Esophagus muscularis mucosa (tissue), 4 donors: ENCODE data around the gene IQCH. TPM values are rescaled to one million over a fixed set of nuclear protein-coding genes. Genes with fewer than 3 reads are reported as not detected.

Experiments
- DNase-seq: peaks from one replicate; pipeline ENCODE4 v3.0.0-alpha.2; 2017; ENCODE audit errors: extremely low spot score
- H3K27ac ChIP-seq, 4 donors: fragments of 200-600 bp; sonication (generic); replicated peaks in 1 of 4; 1 replicate in 3 of 4; 2 replicates in 1 of 4; pipeline ENCODE4 v1.5.1; 2016 to 2019; ENCODE audit warnings: mild to moderate bottlenecking in 1 of 4
- H3K27me3 ChIP-seq, 4 donors: fragments of 200-600 bp; sonication (generic); one replicate each; pipeline versions ENCODE4 v1.5.1 to v1.6.0; 2016 to 2019
- H3K36me3 ChIP-seq, 4 donors: fragments of 200-600 bp; sonication (generic); one replicate each; pipeline ENCODE4 v1.5.1; 2016 to 2019
- H3K4me1 ChIP-seq, 4 donors: fragments of 200-600 bp; sonication (generic); one replicate each; pipeline ENCODE4 v1.5.1; 2016 to 2019
- H3K4me3 ChIP-seq, 4 donors: fragments of 200-600 bp; sonication (generic); 1 replicate in 2 of 4; 2 replicates in 2 of 4; pipeline ENCODE4 v1.5.1; 2016 to 2019; ENCODE audit warnings: mild to moderate bottlenecking in 4 of 4, moderate library complexity in 1 of 4
- H3K9me3 ChIP-seq, 4 donors: fragments of 200-600 bp; sonication (generic); 1 replicate in 3 of 4; 2 replicates in 1 of 4; pipeline ENCODE4 v1.5.1; 2016 to 2019
- EP300 ChIP-seq: sonication (generic); formaldehyde crosslinking; IDR thresholded peaks from one replicate; pipeline ENCODE4 v1.6.1; 2017; ENCODE audit warnings: antibody characterized with exemption
- POLR2A ChIP-seq: fragments of 450-650 bp; IDR thresholded peaks from one replicate; pipeline ENCODE4 v1.6.1; 2017; ENCODE audit warnings: antibody characterized with exemption, moderate library complexity, mild to moderate bottlenecking, low read depth
- POLR2AphosphoS5 ChIP-seq, 2 donors: sonication (generic); formaldehyde crosslinking; IDR thresholded peaks; one replicate each; pipeline ENCODE4 v1.6.1; 2017; ENCODE audit warnings: antibody characterized with exemption in 2 of 2
- WGBS: methylation state at CpG from one replicate; pipeline ENCODE4 v1.1.5; 2018; 5-methylcytosine and 5-hydroxymethylcytosine counted together
- intact Hi-C: fragments of 100-400 bp; cut with DNase I; formaldehyde crosslinking; loops from one replicate; pipeline ENCODE4 v1.15.1; 2023
- total RNA-seq, 4 donors: library from RNA; depleted of rRNA; stranded (reverse); fragments of >200 nt; gene quantifications; one replicate each; pipeline versions ENCODE4 v1.1.0 to v1.2.1, GENCODE V29; 2016
- TF ChIP-seq, protein P1 (sequence below), 3 experiments: fragments of 200-600 bp in 2 of 3; fragments of 450-650 bp in 1 of 3; sonication (generic) in 2 of 3; IDR thresholded peaks; one replicate each; pipeline ENCODE4 v1.5.1; 2017 to 2019; ENCODE audit warnings: antibody characterized with exemption in 3 of 3, mild to moderate bottlenecking in 2 of 3, moderate library complexity in 1 of 3

The IQCH gene
- total RNA-seq, 4 donors from 2014 or later = 0.58 to 2.4 (median 1.2) TPM

GRCh38 chr15:67304778-67305177 lies 50.2 kb downstream of the IQCH start:
- Histone ChIP-seq H3K9me3 (no peaks in the 10 kb centered on the region), H3K27ac (no peak overlapping the region), H3K36me3 (no peaks in the 10 kb centered on the region), H3K27me3 (no peaks in the 10 kb centered on the region), H3K4me1 (peaks cover 0 to 14% (median 12%) of the 10 kb centered on the region in 4 donors), H3K4me3 (no peak overlapping the region)
- DNase-seq = no peak
- intact Hi-C loops = loop anchor here (2.0 to 10.0 kb wide), 2 partner anchors 220 to 358 kb away; no protein-coding TSS in a partner anchor
- no peak for TF ChIP-seq POLR2AphosphoS5 (IDR thresholded peaks at IDR 0.05)
- TF ChIP-seq EP300 = no peak
- TF ChIP-seq, protein P1, sequence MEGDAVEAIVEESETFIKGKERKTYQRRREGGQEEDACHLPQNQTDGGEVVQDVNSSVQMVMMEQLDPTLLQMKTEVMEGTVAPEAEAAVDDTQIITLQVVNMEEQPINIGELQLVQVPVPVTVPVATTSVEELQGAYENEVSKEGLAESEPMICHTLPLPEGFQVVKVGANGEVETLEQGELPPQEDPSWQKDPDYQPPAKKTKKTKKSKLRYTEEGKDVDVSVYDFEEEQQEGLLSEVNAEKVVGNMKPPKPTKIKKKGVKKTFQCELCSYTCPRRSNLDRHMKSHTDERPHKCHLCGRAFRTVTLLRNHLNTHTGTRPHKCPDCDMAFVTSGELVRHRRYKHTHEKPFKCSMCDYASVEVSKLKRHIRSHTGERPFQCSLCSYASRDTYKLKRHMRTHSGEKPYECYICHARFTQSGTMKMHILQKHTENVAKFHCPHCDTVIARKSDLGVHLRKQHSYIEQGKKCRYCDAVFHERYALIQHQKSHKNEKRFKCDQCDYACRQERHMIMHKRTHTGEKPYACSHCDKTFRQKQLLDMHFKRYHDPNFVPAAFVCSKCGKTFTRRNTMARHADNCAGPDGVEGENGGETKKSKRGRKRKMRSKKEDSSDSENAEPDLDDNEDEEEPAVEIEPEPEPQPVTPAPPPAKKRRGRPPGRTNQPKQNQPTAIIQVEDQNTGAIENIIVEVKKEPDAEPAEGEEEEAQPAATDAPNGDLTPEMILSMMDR (IDR thresholded peaks at IDR 0.05) = no peak
- TF ChIP-seq POLR2A = no peak

GRCh38 chr15:67305506-67305905 lies 50.9 kb downstream of the IQCH start:
- peaks cover 0 to 14% (median 12%) of the 10 kb centered on the region in 4 donors for H3K4me1 ChIP-seq
- H3K4me3 ChIP-seq = no peak overlapping the region
- H3K36me3 ChIP-seq = no peaks in the 10 kb centered on the region
- no peaks in the 10 kb centered on the region for H3K27me3 ChIP-seq
- H3K9me3 ChIP-seq = no peaks in the 10 kb centered on the region
- intact Hi-C loops = loop anchor here (2.0 to 10.0 kb wide), 2 partner anchors 221 to 359 kb away; no protein-coding TSS in a partner anchor
- WGBS = 84% methylated on average over 1 of the region's 1 CpG
- H3K27ac ChIP-seq = no peak overlapping the region
- TF ChIP-seq, protein P1 (IDR thresholded peaks at IDR 0.05) = no peak
- no peak for TF ChIP-seq POLR2AphosphoS5 (IDR thresholded peaks at IDR 0.05)
- TF ChIP-seq POLR2A = no peak
- DNase-seq = no peak

GRCh38 chr15:67307156-67307555 lies 52.6 kb downstream of the IQCH start:
- no peaks in the 10 kb centered on the region for H3K27me3 ChIP-seq
- intact Hi-C loops = loop anchor here (10.0 kb wide), 1 partner anchor 222 kb away; no protein-coding TSS in a partner anchor
- H3K4me1 ChIP-seq = peaks cover 0 to 14% (median 12%) of the 10 kb centered on the region in 4 donors
- H3K36me3 ChIP-seq = no peaks in the 10 kb centered on the region
- TF ChIP-seq, protein P1 (IDR thresholded peaks at IDR 0.05) = no peak
- TF ChIP-seq EP300 = no peak
- no peak for TF ChIP-seq POLR2AphosphoS5 (IDR thresholded peaks at IDR 0.05)
- TF ChIP-seq POLR2A = no peak
- DNase-seq = no peak
- no peak overlapping the region for H3K4me3 ChIP-seq
- WGBS = 44% methylated on average over 1 of the region's 1 CpG
- no peaks in the 10 kb centered on the region for H3K9me3 ChIP-seq
- H3K27ac ChIP-seq = no peak overlapping the region

- H3K27ac ChIP-seq = no peak overlapping the region
- TF ChIP-seq POLR2A = no peak
- no peak for TF ChIP-seq EP300
- no peak for TF ChIP-seq POLR2AphosphoS5 (IDR thresholded peaks at IDR 0.05)
- TF ChIP-seq, protein P1 (IDR thresholded peaks at IDR 0.05) = no peak
- H3K4me1 ChIP-seq = peaks cover 0 to 14% (median 12%) of the 10 kb centered on the region in 4 donors
- no peaks in the 10 kb centered on the region for H3K36me3 ChIP-seq
- no peaks in the 10 kb centered on the region for H3K27me3 ChIP-seq
- intact Hi-C loops = loop anchor here (10.0 kb wide), 1 partner anchor 223 kb away; no protein-coding TSS in a partner anchor
- H3K9me3 ChIP-seq = no peaks in the 10 kb centered on the region
- no peak for DNase-seq
- 66% methylated on average over 4 of the region's 4 CpGs for WGBS
- H3K4me3 ChIP-seq = no peak overlapping the region
Measured at GRCh38 chr15:67307889-67308597, 53.5 kb downstream of the IQCH start.
